ENCODE data around the gene EMC1. TPM values are rescaled to one million over a fixed set of nuclear protein-coding genes. Genes with fewer than 3 reads are reported as not detected.

Gene EMC1
- total RNA-seq, 1 experiment from 2014 or later, result 40.7 TPM

- TF ChIP-seq EZH2 (IDR thresholded peaks at IDR 0.05; ENCODE audit: low read depth), result no peak
- no peak for TF ChIP-seq CTCF (conservative IDR thresholded peaks at IDR 0.05)
- CTCF ChIA-PET, result no interaction called here
Observed at GRCh38 chr1:19268445-19268844, 17.1 kb upstream of the EMC1 start.

GRCh38 chr1:19262744-19263143, 11.4 kb upstream of the EMC1 start:
- ChIA-PET CTCF (no interaction called here), POLR2A (ENCODE audit: unreplicated experiment) (interaction anchor here (0.7 kb wide), 1 partner anchor 10 kb away, joined by 9 read pairs; no protein-coding TSS in a partner anchor)
- intact Hi-C loops (cut with micrococcal nuclease; ENCODE audit: unreplicated experiment), result no loop called here
- Histone ChIP-seq H3K9me3 (ENCODE audit: insufficient read depth, low read depth) (no peaks in the 10 kb centered on the region), H3F3A (ENCODE audit: insufficient read depth, low read depth) (no peaks in the 10 kb centered on the region), H3K27ac (no peak overlapping the region), H3K36me3 (ENCODE audit: low read depth) (no peaks in the 10 kb centered on the region), H2AFZ (no peak overlapping the region), H4K20me1 (ENCODE audit: insufficient read depth) (no peaks in the 10 kb centered on the region; the same call in 1 of the 2 replicates), H3K4me3 (no peak overlapping the region), H3K27me3 (ENCODE audit: insufficient read depth, low read depth) (no peaks in the 10 kb centered on the region), H3K4me1 (replicated peaks; ENCODE audit: insufficient read depth) (no peaks in the 10 kb centered on the region), H3K79me2 (ENCODE audit: low read depth) (no peaks in the 10 kb centered on the region), H3K4me2 (no peak overlapping the region), H3K9me2 (ENCODE audit: insufficient read depth) (no peaks in the 10 kb centered on the region)
- TF ChIP-seq CTCF (conservative IDR thresholded peaks at IDR 0.05), result no peak
- TF ChIP-seq EZH2 (IDR thresholded peaks at IDR 0.05; ENCODE audit: low read depth), result no peak
- DNase-seq, result no peak
- BruUV-seq (replicated peaks), result no TSS peak

More at GRCh38 chr1:19268445-19268844, 17.1 kb upstream of the EMC1 start:
- Histone ChIP-seq H3K4me3 (no peak overlapping the region), H3K9me3 (ENCODE audit: insufficient read depth, low read depth) (no peaks in the 10 kb centered on the region), H3K9me2 (ENCODE audit: insufficient read depth) (no peaks in the 10 kb centered on the region), H3K27me3 (ENCODE audit: insufficient read depth, low read depth) (no peaks in the 10 kb centered on the region), H3K79me2 (ENCODE audit: low read depth) (no peaks in the 10 kb centered on the region), H3K36me3 (ENCODE audit: low read depth) (no peaks in the 10 kb centered on the region), H3F3A (ENCODE audit: insufficient read depth, low read depth) (no peaks in the 10 kb centered on the region), H3K4me1 (replicated peaks; ENCODE audit: insufficient read depth) (no peaks in the 10 kb centered on the region), H4K20me1 (ENCODE audit: insufficient read depth) (no peaks in the 10 kb centered on the region), H3K27ac (no peak overlapping the region), H2AFZ (no peak overlapping the region), H3K4me2 (no peak overlapping the region)
- no TSS peak for BruUV-seq (replicated peaks)
- intact Hi-C loops (cut with micrococcal nuclease; ENCODE audit: unreplicated experiment), result no loop called here
- POLR2A ChIA-PET (ENCODE audit: unreplicated experiment), result no interaction called here
- DNase-seq, result no peak

- no TSS peak for BruUV-seq (replicated peaks)
- no peaks in the 10 kb centered on the region for H3K27me3 ChIP-seq (ENCODE audit: insufficient read depth, low read depth)
- ChIA-PET CTCF (no interaction called here), POLR2A (ENCODE audit: unreplicated experiment) (no interaction called here)
- H3K4me1 ChIP-seq (replicated peaks; ENCODE audit: insufficient read depth), result no peaks in the 10 kb centered on the region
- H3K36me3 ChIP-seq (ENCODE audit: low read depth), result no peaks in the 10 kb centered on the region
- no peak for DNase-seq
- no peaks in the 10 kb centered on the region; the same call in 1 of the 2 replicates for H4K20me1 ChIP-seq (ENCODE audit: insufficient read depth)
- H3K4me3 ChIP-seq, result no peak overlapping the region
- H3K79me2 ChIP-seq (ENCODE audit: low read depth), result no peaks in the 10 kb centered on the region
- H2AFZ ChIP-seq, result no peak overlapping the region
- intact Hi-C loops (cut with micrococcal nuclease; ENCODE audit: unreplicated experiment), result no loop called here
- no peak overlapping the region for H3K4me2 ChIP-seq
- H3F3A ChIP-seq (ENCODE audit: insufficient read depth, low read depth), result no peaks in the 10 kb centered on the region
- H3K9me3 ChIP-seq (ENCODE audit: insufficient read depth, low read depth), result no peaks in the 10 kb centered on the region
- H3K9me2 ChIP-seq (ENCODE audit: insufficient read depth), result no peaks in the 10 kb centered on the region
- TF ChIP-seq CTCF (conservative IDR thresholded peaks at IDR 0.05), result no peak
- no peak for TF ChIP-seq EZH2 (IDR thresholded peaks at IDR 0.05; ENCODE audit: low read depth)
- H3K27ac ChIP-seq, result no peak overlapping the region
Observed at GRCh38 chr1:19262047-19262446, 10.7 kb upstream of the EMC1 start.
